Trophoblast cell (in vitro differentiated cells and primary cell): ENCODE measurements around the gene FOXL2. TPM values are rescaled to one million over a fixed set of nuclear protein-coding genes. Genes with fewer than 3 reads are reported as not detected.
A peak's percentile ranks its signal among the peaks of the same experiment; 100 is the strongest.

Source experiments
- DNase-seq, 2 donors: peaks; one replicate each; pipeline ENCODE4 v3.0.0-alpha.2; 2016
- H2AFZ ChIP-seq: 2 replicates; pipeline ENCODE4 v1.6.1; 2013; ENCODE audit warnings: low read length, moderate library complexity, mild to moderate bottlenecking; ENCODE audit not compliant: insufficient read depth, poor library complexity
- H2AK5ac ChIP-seq: 2 replicates; pipeline ENCODE4 v1.6.1; 2013; ENCODE audit warnings: mild to moderate bottlenecking, low read length
- H2BK120ac ChIP-seq: 2 replicates; pipeline ENCODE4 v1.6.1; 2013; ENCODE audit warnings: low read length, mild to moderate bottlenecking, moderate library complexity; ENCODE audit not compliant: insufficient read depth, poor library complexity
- H2BK12ac ChIP-seq: 2 replicates; pipeline ENCODE4 v1.6.1; 2013; ENCODE audit warnings: mild to moderate bottlenecking, low read length, moderate library complexity
- H2BK5ac ChIP-seq: 2 replicates; pipeline ENCODE4 v1.6.1; 2013; ENCODE audit warnings: low read length, low read depth, moderate library complexity, mild to moderate bottlenecking; ENCODE audit not compliant: poor library complexity
- H3K14ac ChIP-seq: 2 replicates; pipeline ENCODE4 v1.6.1; 2013; ENCODE audit warnings: mild to moderate bottlenecking, low read length
- H3K18ac ChIP-seq: 2 replicates; pipeline ENCODE4 v1.6.1; 2013; ENCODE audit warnings: mild to moderate bottlenecking, low read length
- H3K23ac ChIP-seq: 2 replicates; pipeline ENCODE4 v1.6.1; 2013; ENCODE audit warnings: low read length
- H3K27ac ChIP-seq: 2 replicates; pipeline ENCODE4 v1.5.1; 2013; ENCODE audit warnings: low read depth, mild to moderate bottlenecking, inconsistent platforms, low read length, moderate library complexity
- H3K27me3 ChIP-seq: 2 replicates; pipeline ENCODE4 v1.6.1; 2013; ENCODE audit warnings: inconsistent platforms, mild to moderate bottlenecking, low read length, moderate library complexity; ENCODE audit not compliant: insufficient read depth
- H3K36me3 ChIP-seq, 2 experiments: 1 replicate in 1 of 2; 2 replicates in 1 of 2; pipeline ENCODE4 v1.6.1; 2013; ENCODE audit warnings: low read length in 2 of 2, mild to moderate bottlenecking in 2 of 2, moderate library complexity in 1 of 2; ENCODE audit not compliant: insufficient read depth in 2 of 2, control insufficient read depth in 1 of 2
- H3K4ac ChIP-seq: 2 replicates; pipeline ENCODE4 v1.6.1; 2013; ENCODE audit warnings: low read depth, mild to moderate bottlenecking, low read length, moderate library complexity
- H3K4me1 ChIP-seq, 2 experiments: 1 replicate in 1 of 2; 2 replicates in 1 of 2; pipeline ENCODE4 v1.6.1; 2013; ENCODE audit warnings: low read length in 2 of 2, mild to moderate bottlenecking in 2 of 2, moderate library complexity in 1 of 2; ENCODE audit not compliant: insufficient read depth in 2 of 2, control insufficient read depth in 1 of 2
- H3K4me2 ChIP-seq: 2 replicates; pipeline ENCODE4 v1.6.1; 2013; ENCODE audit warnings: inconsistent platforms, mild to moderate bottlenecking, low read length, moderate library complexity
- H3K4me3 ChIP-seq: 2 replicates; pipeline ENCODE4 v1.5.1; 2013; ENCODE audit warnings: mild to moderate bottlenecking, low read depth, low read length, inconsistent platforms
- H3K79me1 ChIP-seq: one replicate; pipeline ENCODE4 v1.6.1; 2013; ENCODE audit warnings: low read length
- H3K79me2 ChIP-seq: 2 replicates; pipeline ENCODE4 v1.6.1; 2013; ENCODE audit warnings: low read length, mild to moderate bottlenecking; ENCODE audit not compliant: control insufficient read depth, insufficient read depth, poor library complexity
- H3K9ac ChIP-seq: 2 replicates; pipeline ENCODE4 v1.6.1; 2013; ENCODE audit warnings: mild to moderate bottlenecking, low read length
- H3K9me3 ChIP-seq: 2 replicates; pipeline ENCODE4 v1.6.1; 2013; ENCODE audit warnings: low read depth, mild to moderate bottlenecking, control low read depth, inconsistent platforms, low read length; ENCODE audit not compliant: insufficient read depth
- H4K12ac ChIP-seq: 2 replicates; pipeline ENCODE4 v1.6.1; 2013; ENCODE audit warnings: low read depth, mild to moderate bottlenecking, low read length, moderate library complexity
- H4K8ac ChIP-seq: 2 replicates; pipeline ENCODE4 v1.6.1; 2013; ENCODE audit warnings: low read depth, mild to moderate bottlenecking, low read length, moderate library complexity
- H4K91ac ChIP-seq: one replicate; pipeline ENCODE4 v1.6.1; 2013; ENCODE audit warnings: low read depth, mild to moderate bottlenecking, low read length, moderate library complexity
- WGBS: extraction: QIAGEN DNeasy Blood & Tissue Kit; methylation state at CpG from one replicate; pipeline ENCODE4 v1.1.7; 2013; ENCODE audit warnings: missing lambda C conversion rate; ENCODE audit not compliant: insufficient read length, insufficient coverage; ENCODE audit errors: extremely low coverage; 5-methylcytosine and 5-hydroxymethylcytosine counted together
- polyA plus RNA-seq: library from polyadenylated mRNA; stranded (reverse); fragments of 200-250 nt; gene quantifications from 2 replicates; pipeline ENCODE4 v1.2.3, GENCODE V29; 2013

The FOXL2 gene
- 0.25 and 0.26 TPM in 2 replicates for polyA plus RNA-seq

GRCh38 chr3:138946663-138947494 lies at the start of gene FOXL2, which contains the start of gene FOXL2NB:
Gene FOXL2 (minus strand): TSS chr3:138947137. CDS start chr3:138946722, 415 bp downstream.
Gene FOXL2NB (plus strand): TSS chr3:138947217. CDS start chr3:138947365, 148 bp downstream.
- H2AFZ ChIP-seq, result peak within 1 kb of the TSS; percentile 69
- no peak within 1 kb of the TSS for H3K18ac ChIP-seq
- H4K8ac ChIP-seq, result no peak within 1 kb of the TSS
- no peak within 1 kb of the TSS for H2BK12ac ChIP-seq
- H3K14ac ChIP-seq, result no peak within 1 kb of the TSS
- H3K36me3 ChIP-seq, result no peaks in the 10 kb centered on the region
- peaks cover 31 to 35% of the 10 kb centered on the region in 2 experiments for H3K4me1 ChIP-seq
- no peak within 1 kb of the TSS for H3K9ac ChIP-seq
- H3K79me2 ChIP-seq, result no peaks in the 10 kb centered on the region
- no peak within 1 kb of the TSS for H3K23ac ChIP-seq
- peak within 1 kb of the TSS; percentile 55 for H3K4me3 ChIP-seq
- no peak within 1 kb of the TSS for H2BK120ac ChIP-seq
- peak within 1 kb of the TSS; percentile 88 for H3K4me2 ChIP-seq
- peaks cover 7% of the 10 kb centered on the region for H3K9me3 ChIP-seq
- H3K27ac ChIP-seq, result no peak within 1 kb of the TSS
- no peak within 1 kb of the TSS for H2BK5ac ChIP-seq
- H3K79me1 ChIP-seq, result no peaks in the 10 kb centered on the region
- no peak within 1 kb of the TSS for H4K91ac ChIP-seq
- DNase-seq, result peak; percentile 31 to 69
- H4K12ac ChIP-seq, result no peak within 1 kb of the TSS
- WGBS, result no CpG with 5 or more reads among the region's 78 CpGs
- no peak within 1 kb of the TSS for H3K4ac ChIP-seq
- peaks cover 87% of the 10 kb centered on the region for H3K27me3 ChIP-seq
- H2AK5ac ChIP-seq, result no peak within 1 kb of the TSS

- no CpG with 5 or more reads among the region's 1 CpG for WGBS
- no peak overlapping the region for H2AFZ ChIP-seq
- no peak overlapping the region for H3K4me2 ChIP-seq
- no peak overlapping the region for H3K23ac ChIP-seq
- H2BK5ac ChIP-seq, result no peak overlapping the region
- H3K4ac ChIP-seq, result no peak overlapping the region
- H3K14ac ChIP-seq, result no peak overlapping the region
- no peak overlapping the region for H4K91ac ChIP-seq
- no peaks in the 10 kb centered on the region for H3K4me1 ChIP-seq
- H3K9me3 ChIP-seq, result no peaks in the 10 kb centered on the region
- H2BK120ac ChIP-seq, result no peak overlapping the region
- H3K27me3 ChIP-seq, result no peaks in the 10 kb centered on the region
- H3K4me3 ChIP-seq, result no peak overlapping the region
- no peak overlapping the region for H4K12ac ChIP-seq
- H3K9ac ChIP-seq, result no peak overlapping the region
- no peak overlapping the region for H2AK5ac ChIP-seq
- no peaks in the 10 kb centered on the region for H3K79me2 ChIP-seq
- DNase-seq, result no peak
- no peak overlapping the region for H3K18ac ChIP-seq
- no peak overlapping the region for H4K8ac ChIP-seq
- no peaks in the 10 kb centered on the region for H3K79me1 ChIP-seq
- H2BK12ac ChIP-seq, result no peak overlapping the region
- H3K27ac ChIP-seq, result no peak overlapping the region
- H3K36me3 ChIP-seq, result no peaks in the 10 kb centered on the region
These were observed 48.8 kb upstream of the FOXL2 start for GRCh38 chr3:138995706-138996105.

DNA sequence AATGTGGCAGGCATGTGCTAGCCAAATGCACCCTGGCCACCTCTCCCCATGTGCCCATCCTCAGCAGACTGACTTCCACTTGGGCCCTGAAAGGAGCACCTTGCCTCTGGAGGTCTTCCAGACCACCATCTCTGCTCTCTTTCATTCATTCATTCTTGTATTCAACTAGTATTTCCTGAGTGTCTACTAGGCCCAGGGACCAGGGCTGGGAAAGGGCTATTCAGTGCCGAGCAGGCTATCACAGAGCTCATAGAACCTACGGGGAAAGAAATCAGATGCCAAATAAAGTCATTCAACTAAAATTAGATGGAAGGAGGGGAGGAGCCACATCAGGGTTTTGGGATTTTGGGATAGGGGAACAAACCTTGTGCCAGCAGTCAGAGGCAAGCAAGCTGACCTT lies 40.2 kb upstream of the FOXL2 start:
- no peak overlapping the region for H4K8ac ChIP-seq
- H3K4ac ChIP-seq, result no peak overlapping the region
- DNase-seq, result no peak
- no peak overlapping the region for H3K4me3 ChIP-seq
- H3K4me1 ChIP-seq, result no peaks in the 10 kb centered on the region
- H3K18ac ChIP-seq, result no peak overlapping the region
- H3K23ac ChIP-seq, result no peak overlapping the region
- no peak overlapping the region for H2AFZ ChIP-seq
- no peak overlapping the region for H2BK5ac ChIP-seq
- no peak overlapping the region for H3K27ac ChIP-seq
- no peak overlapping the region for H3K4me2 ChIP-seq
- no peak overlapping the region for H4K91ac ChIP-seq
- WGBS, result no CpG with 5 or more reads among the region's 2 CpGs
- no peaks in the 10 kb centered on the region for H3K79me2 ChIP-seq
- H2AK5ac ChIP-seq, result no peak overlapping the region
- no peaks in the 10 kb centered on the region for H3K79me1 ChIP-seq
- no peak overlapping the region for H2BK120ac ChIP-seq
- H4K12ac ChIP-seq, result no peak overlapping the region
- H3K9me3 ChIP-seq, result no peaks in the 10 kb centered on the region
- no peak overlapping the region for H3K14ac ChIP-seq
- H3K27me3 ChIP-seq, result no peaks in the 10 kb centered on the region
- no peak overlapping the region for H3K9ac ChIP-seq
- H2BK12ac ChIP-seq, result no peak overlapping the region
- H3K36me3 ChIP-seq, result no peaks in the 10 kb centered on the region

- H3K4me2 ChIP-seq, result no peak overlapping the region
These were observed 39.0 kb upstream of the FOXL2 start for GRCh38 chr3:138985932-138986331.

More at GRCh38 chr3:138985932-138986331, 39.0 kb upstream of the FOXL2 start:
- Histone ChIP-seq H3K27me3 (no peaks in the 10 kb centered on the region), H3K18ac (no peak overlapping the region), H3K9ac (no peak overlapping the region), H2BK12ac (no peak overlapping the region), H2BK120ac (no peak overlapping the region), H3K79me1 (no peaks in the 10 kb centered on the region), H4K12ac (no peak overlapping the region), H3K23ac (no peak overlapping the region), H2BK5ac (no peak overlapping the region), H3K4me1 (no peaks in the 10 kb centered on the region), H2AK5ac (no peak overlapping the region), H3K79me2 (no peaks in the 10 kb centered on the region), H4K8ac (no peak overlapping the region), H2AFZ (no peak overlapping the region), H3K36me3 (no peaks in the 10 kb centered on the region), H3K27ac (no peak overlapping the region), H3K9me3 (no peaks in the 10 kb centered on the region), H3K4me3 (no peak overlapping the region), H4K91ac (no peak overlapping the region), H3K4ac (no peak overlapping the region), H3K14ac (no peak overlapping the region)
- WGBS, result no CpG with 5 or more reads among the region's 4 CpGs
- no peak for DNase-seq
